Lung (tissue), 12 donors: ENCODE measurements around the gene COX5A. TPM values are rescaled to one million over a fixed set of nuclear protein-coding genes. Genes with fewer than 3 reads are reported as not detected.

Source experiments
- ATAC-seq: fragments of 200-7000 bp; cut with Tn5 transposase; one replicate; pipeline ENCODE4 v1.9.1; 2020; ENCODE audit warnings: moderate number of reproducible peaks; ENCODE audit not compliant: insufficient read depth, low FRiP score
- DNase-seq, 3 donors: peaks; one replicate each; pipeline ENCODE4 v3.0.0-alpha.2; 2013 to 2017
- H3K27ac ChIP-seq, 2 donors: one replicate each; pipeline ENCODE4 v1.5.1; 2013; ENCODE audit warnings: mild to moderate bottlenecking in 2 of 2, moderate library complexity in 2 of 2, control low read depth in 1 of 2, inconsistent platforms in 1 of 2, low read depth in 1 of 2, low read length in 1 of 2
- H3K27me3 ChIP-seq, 3 donors: one replicate each; pipeline ENCODE4 v1.5.1; 2013; ENCODE audit warnings: low read length in 2 of 3; ENCODE audit not compliant: control insufficient read depth in 3 of 3, insufficient read depth in 3 of 3
- H3K36me3 ChIP-seq, 4 donors: one replicate each; pipeline ENCODE4 v1.5.1; 2013; ENCODE audit warnings: low read length in 4 of 4, mild to moderate bottlenecking in 1 of 4, moderate library complexity in 1 of 4; ENCODE audit not compliant: control insufficient read depth in 4 of 4, insufficient read depth in 4 of 4
- H3K4me1 ChIP-seq, 5 donors: one replicate each; pipeline ENCODE4 v1.5.1; 2013; ENCODE audit warnings: low read length in 5 of 5, mild to moderate bottlenecking in 2 of 5, moderate library complexity in 1 of 5; ENCODE audit not compliant: control insufficient read depth in 5 of 5, insufficient read depth in 5 of 5
- H3K4me3 ChIP-seq: one replicate; pipeline ENCODE4 v1.5.1; 2013; ENCODE audit warnings: mild to moderate bottlenecking, control low read depth, moderate library complexity
- H3K9ac ChIP-seq, 2 donors: one replicate each; pipeline ENCODE4 v1.5.1; 2013; ENCODE audit warnings: low read length in 2 of 2, control low read depth in 1 of 2; ENCODE audit not compliant: insufficient read depth in 1 of 2
- H3K9me3 ChIP-seq, 4 donors: one replicate each; pipeline ENCODE4 v1.5.1; 2013; ENCODE audit warnings: low read length in 3 of 4, mild to moderate bottlenecking in 1 of 4, moderate library complexity in 1 of 4; ENCODE audit not compliant: control insufficient read depth in 4 of 4, insufficient read depth in 3 of 4
- WGBS, 2 donors: extraction: QIAGEN DNeasy Blood & Tissue Kit; methylation state at CpG; one replicate each; pipeline ENCODE4 v1.1.7; 2013; 5-methylcytosine and 5-hydroxymethylcytosine counted together
- polyA plus RNA-seq, 2 donors: library from polyadenylated mRNA; stranded (reverse); fragments of 200-250 nt; gene quantifications; one replicate each; pipeline ENCODE4 v1.2.1, GENCODE V29; 2013
- total RNA-seq, 2 donors: library from RNA; depleted of rRNA in 1 of 2; stranded (reverse); fragments of >200 nt in 1 of 2; gene quantifications; one replicate each; pipeline ENCODE4 v1.2.1, GENCODE V29; 2014 to 2021
- TF ChIP-seq, protein P1 (sequence below): IDR thresholded peaks from 2 replicates; pipeline ENCODE4 v1.5.1; 2012; ENCODE audit warnings: mild to moderate bottlenecking; ENCODE audit errors: control extremely low read depth, extremely low read depth
- donor health status: control.
- donor health status: control.
- donor health status: Bipolar disorder and iron deficiency.
- donor health status: healthy.
- donor health status: DM: yes; HTN: yes; CAD: no.

COX5A gene
- total and polyA plus RNA-seq, 4 donors = 70.7 to 301 (median 198) TPM

DNA sequence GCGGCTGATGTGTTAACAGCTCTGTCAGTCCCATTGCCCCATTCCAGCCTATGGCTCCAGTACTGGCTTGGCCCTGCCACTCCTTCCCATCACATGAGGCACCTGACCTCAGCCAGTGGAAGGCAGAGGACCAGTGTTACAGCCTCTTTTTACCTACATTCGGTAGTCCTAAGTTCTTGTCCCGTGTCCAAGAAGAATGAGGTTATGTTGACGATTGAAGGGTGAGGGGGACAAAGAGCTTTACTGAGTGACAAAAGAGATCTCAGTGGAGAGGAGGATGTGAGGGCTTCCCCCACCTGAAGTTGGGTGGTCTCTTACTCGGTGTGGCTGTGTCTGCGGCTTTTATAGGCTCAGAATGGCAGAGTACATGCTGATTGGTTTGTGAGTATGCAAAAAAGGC lies 55.3 kb downstream of the COX5A start:
- Histone ChIP-seq H3K4me1 (no peaks in the 10 kb centered on the region), H3K27me3 (no peaks in the 10 kb centered on the region), H3K36me3 (no peaks in the 10 kb centered on the region), H3K4me3 (peak overlapping the region; percentile 5), H3K9me3 (peaks cover 0 to 5% (median 0%) of the 10 kb centered on the region in 4 donors), H3K27ac (no peak overlapping the region), H3K9ac (no peak overlapping the region)
- no peak for DNase-seq
- WGBS, 2 donors = 95 to 98% methylated on average over 6 of the region's 6 CpGs
- TF ChIP-seq, protein P1, sequence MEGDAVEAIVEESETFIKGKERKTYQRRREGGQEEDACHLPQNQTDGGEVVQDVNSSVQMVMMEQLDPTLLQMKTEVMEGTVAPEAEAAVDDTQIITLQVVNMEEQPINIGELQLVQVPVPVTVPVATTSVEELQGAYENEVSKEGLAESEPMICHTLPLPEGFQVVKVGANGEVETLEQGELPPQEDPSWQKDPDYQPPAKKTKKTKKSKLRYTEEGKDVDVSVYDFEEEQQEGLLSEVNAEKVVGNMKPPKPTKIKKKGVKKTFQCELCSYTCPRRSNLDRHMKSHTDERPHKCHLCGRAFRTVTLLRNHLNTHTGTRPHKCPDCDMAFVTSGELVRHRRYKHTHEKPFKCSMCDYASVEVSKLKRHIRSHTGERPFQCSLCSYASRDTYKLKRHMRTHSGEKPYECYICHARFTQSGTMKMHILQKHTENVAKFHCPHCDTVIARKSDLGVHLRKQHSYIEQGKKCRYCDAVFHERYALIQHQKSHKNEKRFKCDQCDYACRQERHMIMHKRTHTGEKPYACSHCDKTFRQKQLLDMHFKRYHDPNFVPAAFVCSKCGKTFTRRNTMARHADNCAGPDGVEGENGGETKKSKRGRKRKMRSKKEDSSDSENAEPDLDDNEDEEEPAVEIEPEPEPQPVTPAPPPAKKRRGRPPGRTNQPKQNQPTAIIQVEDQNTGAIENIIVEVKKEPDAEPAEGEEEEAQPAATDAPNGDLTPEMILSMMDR = no peak
- ATAC-seq = no peak

DNA sequence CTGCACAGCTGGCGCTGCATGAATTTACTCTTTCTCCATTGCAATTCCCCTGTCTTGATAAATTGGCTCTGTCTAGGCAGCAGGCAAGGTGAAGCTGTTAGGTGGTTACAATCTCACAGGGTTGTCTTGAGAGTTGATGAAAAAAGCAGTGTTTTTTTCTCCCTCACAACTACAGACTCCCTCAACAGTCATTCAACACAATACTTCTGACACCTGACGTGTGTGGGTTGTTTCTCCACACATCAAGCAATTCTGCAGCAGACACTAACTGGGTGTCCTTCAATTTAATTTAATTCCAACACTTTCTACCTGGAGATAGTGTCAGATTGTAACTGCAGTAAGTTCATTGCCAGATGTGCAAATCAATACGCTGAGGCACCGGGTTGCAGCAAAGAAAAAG lies 59.6 kb downstream of the COX5A start:
- DNase-seq (no peak), ATAC-seq (no peak)
- Histone ChIP-seq H3K4me3 (no peak overlapping the region), H3K36me3 (no peaks in the 10 kb centered on the region), H3K9me3 (peaks cover 0 to 5% (median 0%) of the 10 kb centered on the region in 4 donors), H3K4me1 (peaks cover 0 to 4% (median 0%) of the 10 kb centered on the region in 5 donors), H3K9ac (no peak overlapping the region), H3K27ac (no peak overlapping the region), H3K27me3 (no peaks in the 10 kb centered on the region)
- TF ChIP-seq, protein P1 = no peak
- 79 to 94% methylated on average over 4 of the region's 4 CpGs for WGBS, 2 donors

DNA sequence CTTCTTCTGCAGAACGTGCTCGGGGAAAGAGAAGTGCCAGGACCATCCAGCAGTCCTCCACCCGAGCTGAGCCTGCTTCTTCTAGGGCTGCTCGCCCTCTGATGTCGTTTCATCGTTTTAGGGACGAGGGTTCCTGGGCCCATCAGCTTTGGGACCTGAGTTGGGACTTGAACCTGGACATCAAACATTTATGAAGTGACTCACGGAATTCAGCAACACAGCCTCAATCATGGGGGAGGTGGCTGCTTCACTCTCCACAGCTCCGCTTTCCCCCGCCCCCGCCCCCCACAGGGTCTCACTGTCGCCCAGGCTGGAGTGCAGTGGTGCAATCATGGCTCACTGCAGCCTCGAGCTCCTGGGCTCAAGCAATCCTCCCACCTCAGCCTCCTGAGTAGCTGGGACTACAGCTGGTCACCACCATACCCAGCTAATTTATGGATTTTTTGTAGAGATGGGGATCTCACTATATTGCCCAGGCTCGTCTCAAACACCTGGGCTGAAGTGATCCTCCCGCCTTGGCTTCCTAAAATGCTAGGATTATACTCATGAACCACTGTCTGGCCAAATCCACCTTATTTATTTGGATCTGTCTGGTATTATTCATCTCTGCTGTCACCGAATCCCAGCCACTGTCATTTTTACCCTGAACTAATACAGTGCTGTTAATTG lies 64.0 kb downstream of the COX5A start:
- ATAC-seq (no peak), DNase-seq (no peak)
- H3K9me3 ChIP-seq = no peaks in the 10 kb centered on the region
- TF ChIP-seq, protein P1 = no peak
- no peaks in the 10 kb centered on the region for H3K27me3 ChIP-seq
- H3K4me3 ChIP-seq = no peak overlapping the region
- 32 to 33% methylated on average over 16 of the region's 16 CpGs for WGBS, 2 donors
- peak overlapping the region; percentile 16 to 77 for H3K9ac ChIP-seq
- H3K4me1 ChIP-seq = peaks cover 7 to 25% (median 18%) of the 10 kb centered on the region in 5 donors
- H3K27ac ChIP-seq = peak overlapping the region; percentile 70 to 76
- H3K36me3 ChIP-seq = no peaks in the 10 kb centered on the region
